Sciatic nerve (tissue), 2 donors: ENCODE data around the gene DPPA3. TPM values are rescaled to one million over a fixed set of nuclear protein-coding genes. Genes with fewer than 3 reads are reported as not detected.
"Not testable (repeated sequence)": the region's sequence is repeated elsewhere in the genome, so short reads cannot be mapped to it uniquely, and the experiment has no call there.

Source experiments
- ATAC-seq: fragments of 200-7000 bp; cut with Tn5 transposase; one replicate; pipeline ENCODE4 v1.9.1; 2020; ENCODE audit warnings: mild to moderate bottlenecking, moderate library complexity
- DNase-seq: peaks from one replicate; pipeline ENCODE4 v3.0.0-alpha.2; 2020; ENCODE audit warnings: low spot score
- intact Hi-C: fragments of 100-400 bp; cut with DNase I; formaldehyde crosslinking; loops from one replicate; pipeline ENCODE4 v1.14.2; 2022
- total RNA-seq: library from RNA; stranded (reverse); fragmentation: NEBNext Ultra II Directional; extraction: Animal tissue kit (Norgen Biotek cat#: 25700); gene quantifications from one replicate; pipeline ENCODE4 v1.2.1, GENCODE V29; 2021
- donor health status: DM: no; HTN: no; CAD: no.
- donor health status: DM: no; HTN: no; CAD: no.

DPPA3 gene
- not detected for total RNA-seq

- no peak for DNase-seq
- intact Hi-C loops: no loop called here
- no peak for ATAC-seq
Observed at GRCh38 chr12:7711133-7711532, at the start of gene DPPA3. Gene DPPA3 (plus strand): TSS chr12:7711433. CDS start chr12:7711571, 138 bp downstream.

GRCh38 chr12:7661741-7662140 lies 49.5 kb upstream of the DPPA3 start:
- ATAC-seq: no peak
- intact Hi-C loops: no loop called here
- no peak for DNase-seq

- DNase-seq: no peak
- intact Hi-C loops: no loop called here
- no peak for ATAC-seq
Observed at GRCh38 chr12:7666595-7666994, 44.6 kb upstream of the DPPA3 start.

- DNase-seq: no peak
- intact Hi-C loops: no loop called here
- ATAC-seq: no peak
Observed at GRCh38 chr12:7667125-7667524, 44.1 kb upstream of the DPPA3 start.

- DNase-seq: no peak
- ATAC-seq: no peak
- intact Hi-C loops: no loop called here
Observed at GRCh38 chr12:7668171-7668570, 43.1 kb upstream of the DPPA3 start.

GRCh38 chr12:7675455-7675854 lies 35.8 kb upstream of the DPPA3 start:
- intact Hi-C loops, DNase-seq, ATAC-seq: not testable (repeated sequence)

- intact Hi-C loops, DNase-seq: not testable (repeated sequence)
- peak; percentile 34 for ATAC-seq
Observed at GRCh38 chr12:7677432-7677888, 33.8 kb upstream of the DPPA3 start.

GRCh38 chr12:7678744-7679143 lies 32.5 kb upstream of the DPPA3 start:
- intact Hi-C loops: no loop called here
- no peak for ATAC-seq
- DNase-seq: no peak

- ATAC-seq (no peak), DNase-seq (no peak)
- intact Hi-C loops: no loop called here
Observed at GRCh38 chr12:7679251-7680045, 31.8 kb upstream of the DPPA3 start.

GRCh38 chr12:7681535-7681934 lies 29.7 kb upstream of the DPPA3 start:
- intact Hi-C loops: no loop called here
- no peak for ATAC-seq

GRCh38 chr12:7693793-7694192 lies 17.4 kb upstream of the DPPA3 start:
- DNase-seq (no peak), ATAC-seq (peak; percentile 34)
- intact Hi-C loops: no loop called here

More at GRCh38 chr12:7681535-7681934, 29.7 kb upstream of the DPPA3 start:
- no peak for DNase-seq

- DNase-seq (no peak), ATAC-seq (no peak)
- intact Hi-C loops: no loop called here
Observed at GRCh38 chr12:7694556-7695236, 16.5 kb upstream of the DPPA3 start.

GRCh38 chr12:7695237-7695560 lies 16.0 kb upstream of the DPPA3 start:
- intact Hi-C loops: no loop called here
- ATAC-seq (no peak), DNase-seq (no peak)

- DNase-seq: peak; percentile 62
- intact Hi-C loops: no loop called here
Observed at GRCh38 chr12:7695566-7696197, 15.6 kb upstream of the DPPA3 start, which contains the start of gene GDF3. Gene GDF3 (minus strand): TSS chr12:7695775. CDS start chr12:7695728, 47 bp downstream.

GRCh38 chr12:7705846-7706245 lies 5.4 kb upstream of the DPPA3 start:
- intact Hi-C loops: no loop called here
- DNase-seq: no peak
- no peak for ATAC-seq

More at GRCh38 chr12:7695566-7696197, 15.6 kb upstream of the DPPA3 start, which contains the start of gene GDF3:
- ATAC-seq: no peak

GRCh38 chr12:7709969-7710675 lies 1.1 kb upstream of the DPPA3 start:
- ATAC-seq (no peak), DNase-seq (no peak)
- intact Hi-C loops: no loop called here

- intact Hi-C loops: no loop called here
- DNase-seq (no peak), ATAC-seq (no peak)
Observed at GRCh38 chr12:7712841-7713442, 1.7 kb downstream of the DPPA3 start.

GRCh38 chr12:7716381-7716780 lies 5.1 kb downstream of the DPPA3 start:
- ATAC-seq (no peak), DNase-seq (no peak)
- intact Hi-C loops: no loop called here
